ENCODE results near the gene SNAPC4.
"Not testable (repeated sequence)": the region's sequence is repeated elsewhere in the genome, so short reads cannot be mapped to it uniquely, and the experiment has no call there.

SNAPC4 gene

GRCh38 chr9:136431782-136432350, 31.9 kb upstream of the SNAPC4 start:
- no peak for DNase-seq

GRCh38 chr9:136430588-136431234, 30.7 kb upstream of the SNAPC4 start:
- no peak for DNase-seq

GRCh38 chr9:136429683-136430491, 29.9 kb upstream of the SNAPC4 start:
- DNase-seq: no peak

GRCh38 chr9:136429075-136429628, 29.2 kb upstream of the SNAPC4 start:
- DNase-seq: no peak

GRCh38 chr9:136426787-136427186, 26.8 kb upstream of the SNAPC4 start:
- no peak for DNase-seq

DNA sequence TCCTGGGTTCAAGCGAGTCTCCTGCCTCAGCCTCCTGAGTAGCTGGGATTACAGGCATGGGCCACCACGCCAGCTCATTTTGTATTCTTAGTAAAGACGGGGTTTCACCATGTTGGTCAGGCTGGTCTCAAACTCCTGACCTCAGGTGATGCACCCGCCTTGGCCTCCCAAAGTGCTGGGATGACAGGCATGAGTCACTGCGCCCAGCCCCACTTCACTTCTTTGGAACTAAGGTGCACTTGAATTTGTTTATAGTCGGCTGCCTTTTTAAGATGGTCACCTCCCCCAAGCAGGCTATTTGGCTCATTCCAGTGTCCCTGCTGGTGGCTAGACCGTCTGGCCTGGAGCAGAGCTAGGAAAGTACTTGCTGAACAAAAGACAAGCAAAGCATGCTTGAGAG, 25.4 kb upstream of the SNAPC4 start:
- DNase-seq: not testable (repeated sequence)

GRCh38 chr9:136424750-136425362, 24.9 kb upstream of the SNAPC4 start:
- DNase-seq: no peak

GRCh38 chr9:136423432-136424146, 23.6 kb upstream of the SNAPC4 start:
- no peak for DNase-seq

DNA sequence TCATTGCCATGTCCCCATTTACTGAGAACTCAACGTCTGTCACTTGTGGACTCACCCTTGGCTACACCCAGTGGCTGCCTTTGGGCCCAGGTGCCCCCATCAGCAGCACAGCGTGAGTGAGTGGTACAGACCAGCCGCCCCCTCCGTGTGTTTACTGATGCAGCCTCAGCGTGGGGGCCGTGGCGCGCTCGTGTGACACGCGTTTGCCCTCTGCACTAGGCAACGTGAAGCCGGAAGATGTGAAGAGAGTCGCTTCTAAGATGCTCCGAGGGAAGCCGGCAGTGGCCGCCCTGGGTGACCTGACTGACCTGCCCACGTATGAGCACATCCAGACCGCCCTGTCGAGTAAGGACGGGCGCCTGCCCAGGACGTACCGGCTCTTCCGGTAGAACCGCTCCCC, 22.9 kb upstream of the SNAPC4 start:
- DNase-seq: no peak

- DNase-seq: no peak
Observed at GRCh38 chr9:136421791-136422190, 21.8 kb upstream of the SNAPC4 start.

DNA sequence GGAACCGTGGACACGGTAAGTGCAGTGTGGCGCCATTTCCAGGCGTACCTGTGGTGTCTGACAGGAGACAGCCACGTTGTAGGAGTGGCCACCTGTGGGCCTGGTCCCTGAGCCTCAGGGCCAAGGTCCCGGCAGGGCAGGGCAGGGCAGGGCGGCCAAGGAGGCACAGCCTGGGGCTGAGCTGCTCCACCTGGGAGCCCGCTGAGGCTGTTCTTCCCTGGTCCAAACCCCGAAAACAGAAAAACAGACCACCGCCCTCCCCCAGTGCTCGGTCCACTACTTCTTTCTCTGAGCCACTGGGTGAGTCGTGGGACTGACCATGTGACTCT, 19.1 kb upstream of the SNAPC4 start:
- no peak for DNase-seq

DNA sequence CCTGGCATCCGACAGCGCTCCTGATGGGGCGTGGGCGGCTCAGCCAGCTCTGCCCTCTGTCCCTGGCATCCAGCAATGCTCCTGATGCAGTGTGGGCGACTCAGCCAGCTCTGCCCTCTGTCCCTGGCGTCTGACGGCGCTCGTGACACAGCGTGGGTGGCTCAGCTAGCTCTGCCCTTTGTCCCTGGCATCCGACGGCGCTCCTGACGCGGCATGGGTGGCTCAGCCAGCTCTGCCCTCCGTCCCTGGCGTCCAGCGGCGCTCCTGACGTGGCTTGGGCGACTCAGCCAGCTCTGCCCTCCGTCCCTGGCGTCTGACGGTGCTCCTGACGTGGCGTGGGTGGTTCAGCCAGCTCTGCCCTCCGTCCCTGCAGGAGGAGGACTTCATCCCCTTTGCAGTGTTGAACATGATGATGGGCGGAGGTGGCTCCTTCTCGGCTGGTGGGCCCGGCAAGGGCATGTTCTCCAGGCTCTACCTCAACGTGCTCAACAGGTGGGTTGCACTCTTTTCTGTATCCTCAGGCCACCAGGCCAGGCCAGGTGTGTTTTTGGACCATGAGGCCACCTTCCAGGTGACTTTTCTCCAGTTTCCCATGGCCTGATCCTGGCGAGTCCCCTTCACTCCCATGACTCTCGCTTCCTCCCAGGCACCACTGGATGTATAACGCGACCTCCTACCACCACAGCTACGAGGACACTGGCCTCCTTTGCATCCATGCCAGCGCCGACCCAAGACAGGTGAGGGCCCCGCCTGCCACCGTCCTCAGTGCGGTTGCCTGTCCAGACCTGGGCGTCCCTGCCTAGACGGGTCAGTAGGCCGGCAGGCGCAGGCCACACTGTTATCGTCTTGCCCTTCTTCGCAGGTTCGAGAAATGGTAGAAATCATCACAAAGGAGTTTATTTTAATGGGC, 18.5 kb upstream of the SNAPC4 start:
- no peak for DNase-seq

GRCh38 chr9:136416914-136417313, 16.9 kb upstream of the SNAPC4 start:
- no peak for DNase-seq

- DNase-seq: no peak
Observed at GRCh38 chr9:136416427-136416826, 16.5 kb upstream of the SNAPC4 start.

DNA sequence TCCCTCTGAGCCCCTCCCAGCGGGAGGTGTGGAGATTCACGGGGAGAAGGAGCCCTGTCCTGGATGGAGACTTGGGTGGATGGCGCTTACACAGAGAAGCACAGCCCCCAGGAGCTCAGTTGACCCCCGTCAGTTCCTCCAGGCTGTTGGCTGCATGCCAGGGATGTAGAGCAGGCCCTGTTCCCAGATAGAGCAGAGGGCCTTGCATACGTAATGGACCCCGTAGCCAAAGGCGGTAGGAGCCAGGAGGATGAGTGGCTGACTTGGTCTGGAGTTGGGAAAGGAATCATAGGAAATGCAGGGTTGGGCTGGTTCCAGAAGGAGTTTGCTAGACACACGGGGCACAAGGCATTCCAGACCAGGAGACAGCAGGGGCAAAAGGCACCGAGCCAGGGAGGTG, 13.0 kb upstream of the SNAPC4 start:
- DNase-seq: no peak

GRCh38 chr9:136411378-136411777, 11.4 kb upstream of the SNAPC4 start:
- DNase-seq: no peak

GRCh38 chr9:136410500-136411287, 10.7 kb upstream of the SNAPC4 start, which contains the start of the genes ENTR1 and PMPCA:
Gene ENTR1 (minus strand): TSS chr9:136410614. CDS start chr9:136410397, 217 bp downstream.
Gene PMPCA (plus strand): TSS chr9:136410658. CDS start chr9:136410669, 11 bp downstream.
- peak; percentile 80 for DNase-seq

DNA sequence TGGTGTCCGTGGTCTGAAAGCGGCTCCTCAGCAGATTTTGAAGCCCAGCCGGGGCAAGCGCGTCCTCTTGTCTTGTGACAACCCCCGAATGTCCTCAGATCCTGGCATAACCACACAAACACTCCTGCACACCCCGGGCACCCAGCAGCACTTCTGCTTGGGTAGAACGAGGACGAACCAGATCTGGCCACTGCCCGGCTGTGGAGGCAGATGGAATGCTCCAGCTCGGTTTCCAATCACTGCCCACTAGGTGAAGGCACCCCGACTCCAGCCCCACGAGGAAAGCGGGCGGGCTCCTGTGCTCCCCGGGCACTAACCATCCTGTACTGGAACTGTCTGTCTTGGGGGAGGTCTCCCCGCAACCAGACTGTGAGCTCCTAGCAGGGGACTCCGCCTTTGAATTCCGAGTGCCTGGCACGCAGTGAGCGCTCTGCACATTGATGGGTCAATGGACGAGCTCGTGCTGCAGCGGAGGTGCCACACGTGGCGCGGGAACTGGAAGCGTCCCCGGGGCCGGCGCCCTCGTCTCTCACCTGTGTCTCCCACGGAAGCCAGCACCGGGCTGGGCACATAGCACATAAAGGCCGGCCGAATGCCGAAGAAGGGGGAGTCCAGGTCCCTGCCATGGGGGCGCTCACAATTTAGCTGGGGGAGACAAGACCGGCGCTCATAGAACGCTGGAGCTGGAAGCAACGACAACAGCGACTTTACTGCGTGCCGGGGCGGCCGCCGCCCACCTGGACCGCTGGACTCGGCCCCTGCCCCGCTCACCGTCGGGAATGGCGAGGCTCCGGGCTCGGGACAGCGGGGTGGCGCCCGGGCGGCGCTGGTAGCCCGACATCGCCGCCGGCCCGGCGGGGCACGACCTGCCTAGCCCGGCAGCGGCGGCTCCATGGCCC, 9.8 kb upstream of the SNAPC4 start:
- DNase-seq: peak; percentile 27

GRCh38 chr9:136407911-136408310, 7.9 kb upstream of the SNAPC4 start:
- no peak for DNase-seq

- not testable (repeated sequence) for DNase-seq
Observed at GRCh38 chr9:136407061-136407460, 7.1 kb upstream of the SNAPC4 start.
